NOMO-1 treated with dmso at 0.1 percent for 144 hours (cell line): ENCODE data around the gene ASIC4.

ENCODE experiments used
- DNase-seq: peaks from one replicate; lab custom pipeline; 2025; ENCODE audit not compliant: unreplicated experiment; lab: John Stamatoyannopoulos, UW

The ASIC4 gene

DNA sequence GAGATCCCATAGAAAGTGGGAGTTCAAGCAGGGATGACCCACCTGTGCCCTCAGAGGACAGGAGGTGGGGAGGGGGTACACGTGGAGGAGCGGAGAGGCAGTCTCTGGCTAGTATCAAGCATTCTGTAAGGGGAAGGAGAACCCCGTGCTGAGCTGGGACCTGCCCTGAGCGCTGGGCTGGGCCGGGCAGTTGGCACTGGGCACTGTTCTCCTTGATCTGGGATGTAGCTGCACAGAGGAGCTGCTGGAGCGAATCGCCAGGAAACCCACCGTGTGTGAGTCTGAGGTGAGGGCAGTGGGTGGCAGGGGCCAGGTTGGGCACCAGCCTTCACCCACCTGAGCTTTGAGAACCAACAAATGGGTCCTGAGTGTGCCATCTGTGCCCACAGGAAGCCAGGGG, 35.4 kb upstream of the ASIC4 start:
- DNase-seq: no peak

DNA sequence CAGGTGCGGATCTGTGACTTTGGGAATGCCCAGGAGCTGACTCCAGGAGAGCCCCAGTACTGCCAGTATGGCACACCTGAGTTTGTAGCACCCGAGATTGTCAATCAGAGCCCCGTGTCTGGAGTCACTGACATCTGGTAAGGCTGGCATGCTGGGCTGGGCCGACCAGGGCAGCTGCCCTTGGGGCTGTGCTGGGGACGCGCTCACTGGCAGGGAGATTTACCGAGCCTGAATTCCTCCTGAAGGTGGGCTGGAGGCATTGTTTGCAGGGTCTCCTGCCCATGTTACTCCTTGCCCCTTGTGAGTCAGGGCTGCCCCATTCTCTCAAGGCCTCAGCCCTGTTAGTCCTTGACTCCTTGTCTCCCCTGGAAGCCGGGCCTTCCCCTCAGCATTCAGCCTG, 34.3 kb upstream of the ASIC4 start:
- no peak for DNase-seq

GRCh38 chr2:219482674-219483405, 31.4 kb upstream of the ASIC4 start:
- no peak for DNase-seq

- no peak for DNase-seq
These were observed 30.6 kb upstream of the ASIC4 start for GRCh38 chr2:219483451-219484342.

- DNase-seq: no peak
These were observed 29.7 kb upstream of the ASIC4 start for GRCh38 chr2:219484343-219485200.

DNA sequence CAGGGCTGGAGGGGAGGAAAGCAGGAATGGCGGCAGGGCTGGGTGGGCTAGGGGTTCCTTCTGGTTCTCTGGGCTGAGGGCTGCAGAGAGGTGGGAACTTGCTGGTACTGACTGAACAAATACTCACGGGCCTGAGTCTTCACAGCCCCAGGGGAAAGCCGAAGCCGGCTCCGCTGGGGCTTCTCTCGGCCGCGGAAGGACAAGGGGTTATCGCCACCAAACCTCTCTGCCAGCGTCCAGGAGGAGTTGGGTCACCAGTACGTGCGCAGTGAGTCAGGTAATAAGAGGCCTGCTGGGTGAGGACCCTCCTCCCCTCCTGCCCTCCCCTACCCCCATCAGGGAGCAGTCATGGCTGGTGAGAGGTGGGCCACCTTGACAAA, 29.1 kb upstream of the ASIC4 start:
- DNase-seq: no peak

DNA sequence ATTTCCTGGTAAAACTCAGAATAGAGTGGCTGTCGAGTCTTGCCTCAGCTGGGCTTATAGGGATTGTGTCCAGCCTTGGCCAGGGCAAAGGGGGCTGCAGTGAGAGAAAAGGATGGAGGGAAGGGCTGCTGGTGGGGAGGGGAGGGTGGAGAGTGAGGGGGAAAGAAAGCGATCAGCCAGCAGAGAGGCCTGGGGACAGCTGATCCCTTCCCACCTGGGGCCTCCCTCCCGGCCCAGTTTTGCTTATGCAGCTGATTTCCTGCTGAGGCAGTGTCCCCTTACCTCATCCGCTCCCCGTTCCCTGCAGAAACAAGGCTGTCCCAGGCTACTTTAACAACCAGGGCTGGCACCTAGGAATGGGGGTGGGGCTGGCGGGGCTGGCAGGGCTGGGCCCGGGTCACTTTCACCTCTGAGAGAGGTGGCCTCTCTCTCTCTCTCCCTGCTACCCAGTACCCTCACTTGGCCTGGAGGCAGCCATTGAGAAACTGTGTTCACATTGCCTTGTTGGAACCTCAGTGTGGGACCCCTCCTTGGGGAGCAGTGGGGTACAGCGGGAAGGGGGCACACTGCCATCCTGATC, 27.8 kb upstream of the ASIC4 start:
- no peak for DNase-seq

DNA sequence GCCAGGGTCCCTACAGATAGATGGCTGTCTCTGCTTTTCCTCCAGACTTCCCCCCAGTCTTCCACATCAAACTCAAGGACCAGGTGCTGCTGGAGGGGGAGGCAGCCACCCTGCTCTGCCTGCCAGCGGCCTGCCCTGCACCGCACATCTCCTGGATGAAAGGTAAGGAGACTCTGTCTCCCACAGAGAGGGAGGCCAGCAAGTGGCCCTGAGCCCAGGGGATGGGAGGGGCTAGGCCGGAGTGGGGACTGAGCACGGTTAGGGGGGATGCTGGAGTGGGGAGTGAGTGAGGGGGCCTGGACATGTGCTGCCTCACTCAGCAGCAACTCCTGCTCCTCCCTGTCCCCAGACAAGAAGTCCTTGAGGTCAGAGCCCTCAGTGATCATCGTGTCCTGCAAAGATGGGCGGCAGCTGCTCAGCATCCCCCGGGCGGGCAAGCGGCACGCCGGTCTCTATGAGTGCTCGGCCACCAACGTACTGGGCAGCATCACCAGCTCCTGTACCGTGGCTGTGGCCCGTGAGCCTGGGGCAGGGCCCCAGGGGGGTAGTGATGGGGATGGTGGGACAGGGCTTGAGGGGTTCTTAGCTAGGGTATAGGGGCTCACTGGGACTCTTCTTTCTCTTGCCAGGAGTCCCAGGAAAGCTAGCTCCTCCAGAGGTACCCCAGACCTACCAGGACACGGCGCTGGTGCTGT, 26.0 kb upstream of the ASIC4 start:
- no peak for DNase-seq

GRCh38 chr2:219488844-219489194, 25.5 kb upstream of the ASIC4 start:
- no peak for DNase-seq

- DNase-seq: no peak
These were observed 25.0 kb upstream of the ASIC4 start for GRCh38 chr2:219489315-219489714.

DNA sequence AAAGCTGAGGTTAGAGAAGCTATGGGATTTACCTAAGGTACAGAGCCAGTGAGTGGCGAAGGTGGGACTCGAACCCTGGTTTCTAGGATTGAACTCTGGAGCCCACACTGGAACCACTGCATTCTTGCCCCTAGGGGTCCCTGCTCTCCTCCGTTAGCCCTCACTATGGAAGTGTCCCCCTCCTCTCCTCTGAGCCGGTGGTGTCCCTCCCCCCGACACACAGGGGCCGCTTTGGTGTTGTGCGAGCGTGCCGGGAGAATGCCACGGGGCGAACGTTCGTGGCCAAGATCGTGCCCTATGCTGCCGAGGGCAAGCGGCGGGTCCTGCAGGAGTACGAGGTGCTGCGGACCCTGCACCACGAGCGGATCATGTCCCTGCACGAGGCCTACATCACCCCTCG, 24.1 kb upstream of the ASIC4 start:
- no peak for DNase-seq

GRCh38 chr2:219490600-219491130, 23.6 kb upstream of the ASIC4 start:
- no peak for DNase-seq

DNA sequence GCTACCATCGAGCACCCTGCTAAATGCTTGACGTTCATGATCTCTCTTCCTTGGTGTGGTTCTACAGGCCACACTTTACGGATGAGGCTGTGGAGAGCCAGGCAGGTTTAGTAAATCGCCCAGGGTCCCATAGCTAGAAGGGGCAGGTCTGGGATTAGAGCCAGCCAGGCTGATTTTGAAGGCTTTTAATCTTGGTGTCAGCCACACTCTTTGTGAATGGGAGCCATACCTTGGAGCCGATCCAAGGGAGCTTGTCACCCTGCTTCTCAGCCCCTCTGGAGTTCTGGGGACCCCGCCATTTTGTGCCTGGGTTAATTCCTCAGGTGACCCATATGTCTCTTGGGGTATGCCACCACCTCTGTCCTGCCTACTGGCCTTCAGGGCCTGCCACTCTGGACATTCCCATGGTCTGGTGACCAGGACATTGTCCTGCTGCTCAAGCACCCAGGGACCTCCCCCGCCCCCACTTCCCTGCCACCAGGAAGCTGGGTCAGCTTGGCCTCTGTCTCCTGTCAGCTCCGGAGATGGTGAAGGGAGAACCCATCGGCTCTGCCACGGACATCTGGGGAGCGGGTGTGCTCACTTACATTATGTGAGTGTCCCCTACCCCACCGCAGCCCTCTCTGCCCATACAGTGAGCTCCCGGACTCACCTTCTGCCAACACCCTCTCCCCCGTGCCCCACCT, 22.9 kb upstream of the ASIC4 start:
- no peak for DNase-seq

- no peak for DNase-seq
These were observed 21.7 kb upstream of the ASIC4 start for GRCh38 chr2:219492575-219492974.

DNA sequence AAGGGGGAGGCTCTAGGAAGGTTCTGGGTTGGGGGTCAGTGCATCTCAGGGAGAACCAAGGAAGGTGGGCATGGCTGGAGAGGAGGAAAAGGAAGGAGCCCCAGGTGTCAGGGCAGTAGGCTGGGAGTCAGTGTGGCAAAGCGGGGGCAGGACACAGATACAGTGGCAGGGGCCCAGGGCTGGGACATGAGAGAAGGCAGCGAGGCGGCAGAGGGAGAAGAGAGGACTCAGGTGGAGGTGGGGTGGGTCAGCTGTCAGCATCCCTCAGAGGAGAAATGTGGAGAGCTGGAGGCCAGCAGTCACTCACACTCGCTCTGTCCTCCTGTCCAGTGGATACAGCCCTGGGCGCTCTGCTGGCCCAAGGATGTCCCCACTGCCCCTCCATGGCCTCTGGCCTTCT, 21.2 kb upstream of the ASIC4 start:
- no peak for DNase-seq

DNA sequence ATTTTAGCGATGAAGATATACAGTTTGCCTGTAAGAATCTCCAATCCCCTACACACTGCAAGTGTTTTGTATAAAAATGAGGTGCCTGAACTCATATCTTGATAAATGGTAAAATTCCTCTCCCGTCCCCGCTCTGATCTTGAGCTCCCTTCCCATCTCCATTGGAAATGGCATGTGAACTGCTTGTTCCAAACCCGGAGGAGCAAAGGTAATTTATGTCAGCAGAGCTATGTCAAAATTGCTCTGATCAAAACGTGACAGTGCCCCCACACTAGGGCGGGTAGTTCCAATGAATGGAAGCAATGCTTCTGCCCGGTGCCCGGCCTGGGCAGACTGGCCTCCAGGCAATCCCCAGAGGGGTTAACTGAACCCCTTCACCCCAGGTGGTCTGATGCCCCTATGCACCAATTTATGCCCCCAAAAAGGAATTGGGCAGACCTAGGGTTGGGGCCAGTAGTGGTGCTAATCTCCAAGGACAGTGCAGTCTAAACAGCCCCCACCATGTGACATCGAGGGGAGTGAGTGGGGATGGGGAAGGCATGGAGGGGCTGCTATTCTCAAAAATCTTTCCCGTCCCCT, 19.2 kb upstream of the ASIC4 start:
- DNase-seq: no peak

GRCh38 chr2:219495531-219496122, 18.7 kb upstream of the ASIC4 start:
- peak; percentile 36 for DNase-seq

- DNase-seq: no peak
These were observed 17.9 kb upstream of the ASIC4 start for GRCh38 chr2:219496247-219496824.
